AG04450 (cell line): ENCODE results near the gene RPS15. TPM values are rescaled to one million over a fixed set of nuclear protein-coding genes. Genes with fewer than 3 reads are reported as not detected.

Source experiments
- CTCF ChIA-PET: fragments of 300-600, 350-600 bp; formaldehyde crosslinking; extraction: SDS; loops from one replicate; lab custom pipeline; 2022; ENCODE audit warnings: antibody characterized with exemption, inconsistent platforms; lab: Charles Lee
- POLR2A ChIA-PET: fragments of 350-600 bp; formaldehyde crosslinking; extraction: SDS; loops from one replicate; lab custom pipeline; 2021; ENCODE audit warnings: antibody characterized with exemption, inconsistent platforms; lab: Yijun Ruan, JAX
- DNase-seq: peaks from one replicate; pipeline ENCODE4 v3.0.0-alpha.2; 2011; ENCODE audit warnings: low read depth, low spot score
- H3K27ac ChIP-seq: one replicate; pipeline ENCODE4 v1.5.1; 2012; ENCODE audit warnings: low read depth, low read length, control low read depth
- H3K27me3 ChIP-seq: one replicate; pipeline ENCODE4 v1.6.0; 2012; ENCODE audit warnings: low read length; ENCODE audit not compliant: control insufficient read depth, insufficient read depth
- H3K4me3 ChIP-seq: 2 replicates; pipeline ENCODE4 v1.5.1; 2011; ENCODE audit warnings: mild to moderate bottlenecking, low read depth, low read length, control low read depth
- H3K9me3 ChIP-seq: 2 replicates; pipeline ENCODE4 v1.5.1; 2012; ENCODE audit warnings: low read length; ENCODE audit not compliant: control insufficient read depth, insufficient read depth
- polyA plus RNA-seq: library from polyadenylated mRNA; depleted of rRNA; stranded (reverse); fragments of >200 nt; gene quantifications from 2 replicates; pipeline ENCODE4 v1.2.3, GENCODE V29; 2011
- TF ChIP-seq, protein P1 (sequence below): IDR thresholded peaks from 2 replicates; pipeline ENCODE4 v1.5.1; 2011; ENCODE audit warnings: low read depth, low read length, control low read depth, inconsistent platforms

The RPS15 gene
- polyA plus RNA-seq, 1 experiment = 596 TPM

DNA sequence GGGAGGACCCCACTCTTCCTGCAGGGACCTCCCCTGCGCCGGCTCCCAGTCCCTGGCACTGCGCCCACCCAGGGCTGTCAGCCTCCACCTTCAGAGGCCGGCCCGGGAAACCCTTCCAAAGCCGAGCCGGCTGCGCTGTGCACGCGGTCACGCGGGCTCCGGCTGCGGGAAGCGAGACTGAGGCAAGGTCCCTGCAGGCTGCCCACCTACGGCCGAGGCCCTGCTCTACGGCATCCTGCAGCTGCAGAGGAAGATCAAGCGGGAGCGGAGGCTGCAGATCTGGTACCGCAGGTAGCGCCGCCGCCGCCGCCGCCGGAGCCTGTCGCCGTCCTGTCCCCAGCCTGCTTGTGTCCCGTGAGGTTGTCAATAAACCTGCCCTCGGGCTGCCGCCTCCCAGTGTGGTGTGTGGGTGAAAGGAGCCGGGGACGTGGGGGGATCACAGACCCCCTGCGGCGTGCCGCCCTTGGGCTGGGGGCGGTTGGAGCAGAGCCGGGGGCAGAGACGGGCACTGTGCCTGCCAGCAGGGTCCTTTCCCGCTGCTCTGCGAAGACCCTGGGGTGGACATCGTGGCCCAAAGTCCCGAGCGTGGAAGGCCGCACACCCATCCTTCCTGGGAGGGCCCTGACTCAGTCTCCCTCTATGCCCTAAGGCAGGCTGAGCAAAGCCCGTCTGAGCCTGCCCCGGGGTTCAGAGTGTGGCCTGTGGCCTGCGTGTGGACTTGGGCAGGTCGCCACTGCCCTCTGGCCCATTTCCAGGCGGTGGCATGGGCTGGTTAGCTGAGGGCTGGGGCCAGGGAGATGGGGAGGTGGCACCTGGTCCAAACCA, 42.8 kb upstream of the RPS15 start:
- TF ChIP-seq, protein P1, sequence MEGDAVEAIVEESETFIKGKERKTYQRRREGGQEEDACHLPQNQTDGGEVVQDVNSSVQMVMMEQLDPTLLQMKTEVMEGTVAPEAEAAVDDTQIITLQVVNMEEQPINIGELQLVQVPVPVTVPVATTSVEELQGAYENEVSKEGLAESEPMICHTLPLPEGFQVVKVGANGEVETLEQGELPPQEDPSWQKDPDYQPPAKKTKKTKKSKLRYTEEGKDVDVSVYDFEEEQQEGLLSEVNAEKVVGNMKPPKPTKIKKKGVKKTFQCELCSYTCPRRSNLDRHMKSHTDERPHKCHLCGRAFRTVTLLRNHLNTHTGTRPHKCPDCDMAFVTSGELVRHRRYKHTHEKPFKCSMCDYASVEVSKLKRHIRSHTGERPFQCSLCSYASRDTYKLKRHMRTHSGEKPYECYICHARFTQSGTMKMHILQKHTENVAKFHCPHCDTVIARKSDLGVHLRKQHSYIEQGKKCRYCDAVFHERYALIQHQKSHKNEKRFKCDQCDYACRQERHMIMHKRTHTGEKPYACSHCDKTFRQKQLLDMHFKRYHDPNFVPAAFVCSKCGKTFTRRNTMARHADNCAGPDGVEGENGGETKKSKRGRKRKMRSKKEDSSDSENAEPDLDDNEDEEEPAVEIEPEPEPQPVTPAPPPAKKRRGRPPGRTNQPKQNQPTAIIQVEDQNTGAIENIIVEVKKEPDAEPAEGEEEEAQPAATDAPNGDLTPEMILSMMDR = no peak
- Histone ChIP-seq H3K27me3 (no peaks in the 10 kb centered on the region), H3K9me3 (no peaks in the 10 kb centered on the region; the same call in 1 of the 2 replicates), H3K27ac (no peak overlapping the region), H3K4me3 (no peak overlapping the region)
- ChIA-PET POLR2A (no interaction called here), CTCF (no interaction called here)
- DNase-seq = no peak

DNA sequence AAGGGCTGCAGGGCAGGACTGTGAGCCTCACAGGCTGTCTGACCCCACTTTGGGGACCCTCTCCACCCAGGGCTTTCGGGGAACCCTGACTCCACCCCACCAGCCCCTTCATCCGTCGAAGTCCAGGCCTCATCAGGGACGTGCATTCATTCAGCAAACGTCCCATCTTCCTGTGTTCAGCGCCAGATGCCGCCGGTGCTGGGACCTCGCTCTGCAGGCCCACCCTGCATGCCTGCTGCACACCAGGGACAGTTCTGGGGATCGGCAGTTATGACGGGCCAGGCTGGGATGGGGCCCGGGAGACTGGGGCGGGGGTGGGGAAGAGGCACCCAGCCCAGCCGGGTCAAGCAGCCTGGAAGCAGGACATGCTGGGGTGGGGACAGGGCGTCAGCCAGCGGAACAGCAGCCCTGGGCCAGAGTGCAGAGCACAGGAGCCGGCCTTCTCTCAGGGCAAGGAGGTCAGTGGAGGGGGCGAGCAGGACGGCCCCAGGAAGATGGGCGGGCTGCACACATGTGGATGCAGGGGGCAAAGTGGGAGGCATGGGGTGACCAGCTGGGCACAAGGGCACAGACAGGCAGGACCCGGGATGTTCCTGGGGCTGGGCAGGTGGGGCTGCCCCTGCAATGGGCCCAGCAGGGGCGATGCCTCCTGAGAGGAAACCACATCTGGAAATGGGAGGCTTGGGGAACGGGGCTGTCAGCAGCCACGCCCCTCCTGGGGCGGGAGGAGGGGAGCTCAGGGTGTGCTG, 42.0 kb upstream of the RPS15 start:
- ChIA-PET POLR2A (interaction anchor here (0.6 to 1.1 kb wide), 2 partner anchors 14 to 647 kb away, joined by 3 read pairs; no protein-coding TSS in a partner anchor), CTCF (no interaction called here)
- TF ChIP-seq, protein P1 = no peak

DNA sequence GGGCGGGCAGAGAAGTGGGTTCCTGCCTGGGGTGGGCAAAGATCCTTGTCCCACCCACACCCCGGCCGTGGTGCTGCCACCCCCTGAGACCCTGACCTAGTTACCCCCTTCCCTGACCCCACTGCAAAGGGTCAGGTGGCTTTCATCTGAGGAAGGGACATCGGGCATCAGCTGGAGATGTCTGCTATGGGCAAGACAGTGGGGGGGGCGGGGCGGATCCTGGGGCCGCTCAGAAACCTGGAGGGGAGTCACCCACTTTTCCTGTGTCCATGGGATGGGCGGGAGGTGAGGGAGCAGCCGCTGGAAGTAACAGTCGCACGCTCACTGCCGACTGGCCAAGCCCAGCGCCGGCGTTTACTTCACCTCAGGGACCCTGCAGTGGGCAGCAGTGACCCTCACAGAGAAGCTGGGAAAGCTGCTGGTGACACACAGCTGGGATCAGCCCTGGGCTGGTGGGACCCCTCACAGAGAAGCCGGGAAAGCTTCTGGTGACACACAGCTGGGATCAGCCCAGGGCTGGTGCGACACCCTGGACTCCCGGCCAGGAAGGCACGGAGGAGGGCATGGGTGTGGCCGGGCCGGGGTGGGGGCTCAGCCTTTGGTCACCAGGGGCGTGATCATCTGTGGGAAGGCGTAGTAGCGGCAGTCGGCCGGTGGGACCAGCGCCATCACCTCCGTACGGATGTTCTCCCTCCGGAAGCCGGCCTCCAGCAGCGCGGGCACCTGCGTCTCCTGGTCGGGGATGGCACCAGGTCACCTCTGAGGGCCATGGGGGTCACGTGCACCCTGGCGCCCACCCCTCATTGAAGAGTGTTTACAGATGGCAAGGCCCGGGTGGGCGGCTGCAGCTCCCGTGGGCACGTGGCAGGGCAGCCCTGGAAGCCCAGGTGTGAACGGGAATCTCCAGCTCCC, 41.2 kb upstream of the RPS15 start:
- Histone ChIP-seq H3K27ac (no peak overlapping the region), H3K27me3 (no peaks in the 10 kb centered on the region), H3K4me3 (no peak overlapping the region), H3K9me3 (no peaks in the 10 kb centered on the region; the same call in 1 of the 2 replicates)
- POLR2A ChIA-PET = interaction anchor here (0.6 to 1.1 kb wide), 2 partner anchors 14 to 646 kb away, joined by 3 read pairs; no protein-coding TSS in a partner anchor
- TF ChIP-seq, protein P1 = no peak
- CTCF ChIA-PET = no interaction called here
- no peak for DNase-seq

More for the DNA sequence above, 42.0 kb upstream of the RPS15 start:
- no peaks in the 10 kb centered on the region; the same call in 1 of the 2 replicates for H3K9me3 ChIP-seq
- H3K27ac ChIP-seq = no peak overlapping the region
- H3K4me3 ChIP-seq = no peak overlapping the region
- DNase-seq = no peak
- H3K27me3 ChIP-seq = no peaks in the 10 kb centered on the region

DNA sequence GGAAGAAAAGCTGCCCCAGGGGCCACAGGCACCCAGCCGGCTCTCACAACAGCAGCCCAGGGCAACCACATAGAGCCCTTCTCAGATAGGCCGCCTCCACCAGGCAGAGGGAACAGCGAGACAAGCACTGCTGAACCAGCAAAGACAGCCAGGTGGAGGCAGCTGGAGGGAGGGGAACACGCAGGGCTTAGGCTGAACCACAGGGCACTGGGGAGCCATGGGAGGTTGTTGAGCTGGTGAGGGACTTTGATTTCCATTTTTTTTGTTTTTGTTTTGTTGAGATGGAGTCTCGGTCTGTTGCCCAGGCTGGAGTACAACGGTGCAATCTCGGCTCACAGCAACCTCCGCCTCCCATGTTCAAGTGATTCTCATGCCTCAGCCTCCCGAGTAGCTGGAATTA, 40.4 kb upstream of the RPS15 start:
- DNase-seq = no peak
- no peaks in the 10 kb centered on the region; the same call in 1 of the 2 replicates for H3K9me3 ChIP-seq
- ChIA-PET POLR2A (interaction anchor here (0.6 kb wide), 1 partner anchor 188 kb away, joined by 3 read pairs; no protein-coding TSS in a partner anchor), CTCF (no interaction called here)
- H3K4me3 ChIP-seq = no peak overlapping the region
- H3K27me3 ChIP-seq = no peaks in the 10 kb centered on the region
- H3K27ac ChIP-seq = no peak overlapping the region
- TF ChIP-seq, protein P1 = no peak
